ENCODE results near the gene MIOX. TPM values are rescaled to one million over a fixed set of nuclear protein-coding genes. Genes with fewer than 3 reads are reported as not detected.

Gene MIOX
- total RNA-seq, 4 donors from 2014 or later: not detected

DNA sequence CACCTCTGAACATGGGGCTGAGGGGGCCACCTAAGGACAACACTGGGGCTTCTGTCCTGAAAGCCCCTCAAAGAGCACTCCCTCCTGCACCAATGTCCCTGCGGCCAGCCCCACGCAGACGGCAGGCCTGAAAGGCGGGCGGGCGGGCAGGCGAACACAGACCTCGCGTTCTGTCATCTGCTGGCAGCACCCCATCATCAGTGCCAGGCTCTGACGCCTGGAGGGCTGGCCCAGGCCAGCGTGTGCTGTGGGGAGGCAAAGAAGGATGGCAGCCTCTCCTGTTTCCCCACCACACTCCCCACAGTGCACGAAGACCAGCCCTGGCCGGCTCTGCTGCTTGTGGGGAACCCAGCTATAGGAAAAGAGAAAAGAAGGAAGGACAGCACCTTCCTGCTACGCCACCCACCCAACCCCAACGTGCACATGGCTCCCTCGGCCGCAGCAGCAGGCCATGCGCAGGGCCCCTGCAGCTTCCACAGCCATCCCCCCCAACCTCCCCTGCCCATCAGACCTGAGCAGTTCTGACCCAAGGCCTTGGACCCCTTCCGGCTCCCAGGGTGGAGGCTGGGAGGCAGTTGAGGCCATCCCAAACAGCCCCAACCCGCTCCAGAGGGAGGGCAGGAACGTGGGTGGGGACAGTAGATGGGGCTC lies 15.3 kb upstream of the MIOX start:
- TF ChIP-seq, protein P1, sequence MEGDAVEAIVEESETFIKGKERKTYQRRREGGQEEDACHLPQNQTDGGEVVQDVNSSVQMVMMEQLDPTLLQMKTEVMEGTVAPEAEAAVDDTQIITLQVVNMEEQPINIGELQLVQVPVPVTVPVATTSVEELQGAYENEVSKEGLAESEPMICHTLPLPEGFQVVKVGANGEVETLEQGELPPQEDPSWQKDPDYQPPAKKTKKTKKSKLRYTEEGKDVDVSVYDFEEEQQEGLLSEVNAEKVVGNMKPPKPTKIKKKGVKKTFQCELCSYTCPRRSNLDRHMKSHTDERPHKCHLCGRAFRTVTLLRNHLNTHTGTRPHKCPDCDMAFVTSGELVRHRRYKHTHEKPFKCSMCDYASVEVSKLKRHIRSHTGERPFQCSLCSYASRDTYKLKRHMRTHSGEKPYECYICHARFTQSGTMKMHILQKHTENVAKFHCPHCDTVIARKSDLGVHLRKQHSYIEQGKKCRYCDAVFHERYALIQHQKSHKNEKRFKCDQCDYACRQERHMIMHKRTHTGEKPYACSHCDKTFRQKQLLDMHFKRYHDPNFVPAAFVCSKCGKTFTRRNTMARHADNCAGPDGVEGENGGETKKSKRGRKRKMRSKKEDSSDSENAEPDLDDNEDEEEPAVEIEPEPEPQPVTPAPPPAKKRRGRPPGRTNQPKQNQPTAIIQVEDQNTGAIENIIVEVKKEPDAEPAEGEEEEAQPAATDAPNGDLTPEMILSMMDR (IDR thresholded peaks at IDR 0.05): no peak
- no peak for TF ChIP-seq POLR2A (IDR thresholded peaks at IDR 0.05)
- Histone ChIP-seq H3K4me3 (no peak overlapping the region), H3K4me1 (peaks cover 0 to 25% of the 10 kb centered on the region in 2 donors), H3K36me3 (no peaks in the 10 kb centered on the region), H3K9me3 (no peaks in the 10 kb centered on the region), H3K27me3 (no peaks in the 10 kb centered on the region), H3K27ac (no peak overlapping the region)
- DNase-seq: no peak
- intact Hi-C loops (cut with DNase I; ENCODE audit: low total_unique reads): no loop called here

DNA sequence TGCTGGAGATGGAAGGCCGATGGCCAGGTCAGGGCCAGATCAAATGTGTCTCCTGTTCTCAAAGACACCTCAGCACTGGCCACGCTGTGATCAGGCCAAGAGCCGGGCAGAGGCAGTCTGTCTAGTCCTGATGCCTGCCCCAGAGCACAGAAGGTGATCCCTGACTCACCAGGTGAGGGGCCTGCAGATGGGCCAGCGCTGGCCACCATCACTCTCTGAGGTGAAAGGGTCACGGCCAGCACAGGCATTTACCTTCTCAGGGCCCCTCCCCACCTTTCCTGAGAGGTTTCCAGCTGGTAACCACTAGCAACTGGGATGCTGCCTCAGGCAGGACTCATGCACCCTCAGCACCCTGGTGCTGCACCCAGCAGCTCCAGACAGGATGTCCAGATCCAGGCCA lies 14.7 kb upstream of the MIOX start:
- no peak overlapping the region for H3K27ac ChIP-seq
- intact Hi-C loops (cut with DNase I; ENCODE audit: low total_unique reads): no loop called here
- no peak for DNase-seq
- no peaks in the 10 kb centered on the region for H3K36me3 ChIP-seq
- peaks cover 0 to 25% of the 10 kb centered on the region in 2 donors for H3K4me1 ChIP-seq
- no peaks in the 10 kb centered on the region for H3K9me3 ChIP-seq
- H3K27me3 ChIP-seq: no peaks in the 10 kb centered on the region
- no peak for TF ChIP-seq POLR2A (IDR thresholded peaks at IDR 0.05)
- TF ChIP-seq, protein P1 (IDR thresholded peaks at IDR 0.05): no peak
- H3K4me3 ChIP-seq: no peak overlapping the region

GRCh38 chr22:50473088-50473487 lies 13.6 kb upstream of the MIOX start:
- DNase-seq: no peak
- intact Hi-C loops (cut with DNase I; ENCODE audit: low total_unique reads): no loop called here
- H3K27ac ChIP-seq: no peak overlapping the region
- no peaks in the 10 kb centered on the region for H3K9me3 ChIP-seq
- peak overlapping the region in 1 of 2 donors; percentile 98 for H3K4me3 ChIP-seq
- peaks cover 0 to 25% of the 10 kb centered on the region in 2 donors for H3K4me1 ChIP-seq
- TF ChIP-seq, protein P1 (IDR thresholded peaks at IDR 0.05): no peak
- TF ChIP-seq POLR2A (IDR thresholded peaks at IDR 0.05): no peak
- no peaks in the 10 kb centered on the region for H3K27me3 ChIP-seq
- no peaks in the 10 kb centered on the region for H3K36me3 ChIP-seq

GRCh38 chr22:50473855-50474671 lies 12.6 kb upstream of the MIOX start:
- H3K4me3 ChIP-seq: peak overlapping the region; percentile 43 to 98
- H3K4me1 ChIP-seq: peaks cover 0 to 25% of the 10 kb centered on the region in 2 donors
- DNase-seq: no peak
- intact Hi-C loops (cut with DNase I; ENCODE audit: low total_unique reads): no loop called here
- H3K27me3 ChIP-seq: no peaks in the 10 kb centered on the region
- H3K27ac ChIP-seq: peak overlapping the region; percentile 66 to 74
- H3K9me3 ChIP-seq: no peaks in the 10 kb centered on the region
- no peaks in the 10 kb centered on the region for H3K36me3 ChIP-seq
- TF ChIP-seq, protein P1 (IDR thresholded peaks at IDR 0.05): no peak
- TF ChIP-seq POLR2A (IDR thresholded peaks at IDR 0.05): no peak

Measured in uterus (tissue), 4 donors.